ENCODE measurements around the gene SSBP2.

GRCh38 chr5:81785322-81785721 is 34.4 kb upstream of the SSBP2 start:
- TF ChIP-seq TAF1 (IDR thresholded peaks at IDR 0.05; ENCODE audit: borderline replicate concordance, insufficient read depth, low read length): no peak
- no peak for TF ChIP-seq POLR2AphosphoS5 (IDR thresholded peaks at IDR 0.05; ENCODE audit: low read depth, low read length)

Measured in PFSK-1 (cell line).